NCI-H2227 (cell line): ENCODE data around the gene IL23A.

Experiments
- DNase-seq: peaks from one replicate; lab custom pipeline; 2025; ENCODE audit not compliant: unreplicated experiment; lab: John Stamatoyannopoulos, UW

IL23A gene

GRCh38 chr12:56359851-56360767, 21.4 kb downstream of the IL23A start, which contains the start of gene STAT2:
Gene STAT2 (minus strand): TSS chr12:56360107. CDS start chr12:56356571, 3,536 bp downstream.
- DNase-seq = peak; percentile 98

DNA sequence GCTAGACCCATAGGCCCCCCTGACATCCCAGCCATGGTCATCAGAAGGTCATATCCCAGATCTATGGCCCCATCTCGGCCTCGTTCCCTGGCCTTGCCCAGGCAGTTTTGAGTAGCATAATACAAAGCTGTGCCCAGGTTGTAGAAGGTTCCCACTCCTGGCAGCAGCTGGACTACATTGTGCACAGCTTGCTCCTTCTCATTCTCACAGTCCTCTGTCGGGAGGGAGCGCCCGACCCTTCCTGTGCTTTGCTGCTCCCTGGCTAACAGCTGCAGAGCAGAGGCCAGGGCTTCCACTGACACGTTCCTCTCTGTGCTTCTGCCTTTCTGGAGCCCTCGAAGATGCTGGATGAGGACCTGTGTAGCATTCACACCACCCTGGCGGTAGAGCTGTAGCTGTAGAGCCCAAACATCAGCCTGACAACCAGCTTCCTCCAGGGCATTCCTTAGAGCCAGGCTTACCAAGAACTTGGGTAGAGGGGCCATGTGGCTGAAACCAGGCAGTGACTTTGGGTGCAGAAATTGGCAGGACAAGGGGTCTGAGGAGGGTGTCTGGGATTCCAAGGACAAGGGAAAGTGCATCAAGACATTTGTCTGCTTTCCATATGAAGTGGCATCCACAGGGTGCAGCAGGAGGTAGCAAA, 22.9 kb downstream of the IL23A start:
- DNase-seq = no peak

- no peak for DNase-seq
Observed at GRCh38 chr12:56362130-56363059, 23.7 kb downstream of the IL23A start, which contains the start of gene APOF. Gene APOF (minus strand): TSS chr12:56362857. CDS start chr12:56362745, 112 bp downstream.

- DNase-seq = no peak
Observed at GRCh38 chr12:56366948-56367347, 28.3 kb downstream of the IL23A start.

- DNase-seq = no peak
Observed at GRCh38 chr12:56373515-56373914, 34.8 kb downstream of the IL23A start.

DNA sequence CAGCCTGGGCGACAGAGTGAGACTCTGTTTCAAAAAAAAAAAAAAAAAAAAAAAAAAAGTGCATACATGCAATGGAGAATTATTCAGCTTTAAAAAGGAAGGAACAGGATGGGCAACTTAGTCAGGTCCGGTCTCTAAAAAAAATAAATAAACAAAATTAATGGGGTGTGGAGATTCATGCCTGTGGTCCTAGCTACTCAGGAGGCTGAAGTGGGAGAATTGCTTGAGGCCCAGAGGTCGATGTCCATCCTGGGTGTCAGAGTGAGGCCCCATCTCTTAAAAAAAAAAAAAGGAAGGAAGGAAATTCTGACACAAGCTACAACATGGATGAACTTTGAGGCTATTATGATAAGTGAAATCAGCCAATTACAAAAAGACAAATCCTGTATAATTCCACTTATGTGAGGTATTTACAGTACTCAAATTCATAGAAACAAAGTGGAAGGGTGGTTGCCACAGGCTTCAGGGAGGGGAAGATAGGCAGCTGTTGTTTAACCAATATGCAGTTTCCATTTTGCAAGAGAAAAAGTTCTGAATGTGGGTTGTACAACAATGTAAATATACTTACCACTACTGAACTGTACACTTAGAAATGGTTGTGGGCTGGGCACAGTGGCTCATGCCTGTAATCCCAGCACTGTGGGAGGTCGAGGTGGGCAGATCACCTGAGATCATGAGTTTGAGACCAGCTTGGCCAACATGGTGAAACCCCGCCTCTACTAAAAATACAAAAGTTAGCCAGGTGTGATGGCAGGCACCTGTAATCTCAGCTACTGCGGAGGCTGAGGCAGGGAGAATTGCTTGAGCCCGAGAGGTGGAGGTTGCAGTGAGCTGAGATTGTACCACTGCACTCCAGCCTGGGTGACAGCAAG, 36.3 kb downstream of the IL23A start:
- DNase-seq = no peak

GRCh38 chr12:56375598-56376434, 37.1 kb downstream of the IL23A start:
- no peak for DNase-seq

DNA sequence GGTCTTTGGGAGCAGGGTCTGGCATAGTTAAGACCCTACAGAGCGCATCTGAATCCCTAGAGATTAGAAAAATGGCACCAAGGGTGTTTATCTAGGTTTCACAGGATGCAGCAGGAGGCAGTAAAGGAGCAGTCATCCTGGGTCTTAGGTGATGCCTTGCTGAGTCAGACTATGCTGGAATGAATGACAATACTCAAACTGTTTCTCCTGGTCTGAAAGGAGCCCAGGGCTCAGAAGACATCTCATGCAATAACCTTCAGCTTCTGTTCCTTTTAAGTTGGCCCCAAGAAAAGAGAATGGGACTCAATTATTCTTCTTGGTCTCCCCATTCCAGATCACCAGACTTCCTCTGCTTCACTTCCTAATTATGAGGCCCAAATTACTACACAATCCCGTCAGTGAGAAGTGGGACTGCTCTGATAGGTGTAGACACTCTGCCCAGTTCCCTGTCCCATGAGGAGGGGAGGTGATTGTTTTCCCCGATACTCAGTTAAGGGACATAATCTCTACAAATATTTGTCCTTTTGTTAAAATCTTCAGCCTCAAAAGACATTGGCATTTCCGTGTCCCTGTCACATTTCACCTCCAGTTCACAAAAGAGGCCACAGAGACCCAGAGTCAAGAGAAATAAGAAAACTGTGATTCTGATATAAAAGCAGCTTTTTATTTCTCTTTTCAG, 38.8 kb downstream of the IL23A start:
- no peak for DNase-seq

DNA sequence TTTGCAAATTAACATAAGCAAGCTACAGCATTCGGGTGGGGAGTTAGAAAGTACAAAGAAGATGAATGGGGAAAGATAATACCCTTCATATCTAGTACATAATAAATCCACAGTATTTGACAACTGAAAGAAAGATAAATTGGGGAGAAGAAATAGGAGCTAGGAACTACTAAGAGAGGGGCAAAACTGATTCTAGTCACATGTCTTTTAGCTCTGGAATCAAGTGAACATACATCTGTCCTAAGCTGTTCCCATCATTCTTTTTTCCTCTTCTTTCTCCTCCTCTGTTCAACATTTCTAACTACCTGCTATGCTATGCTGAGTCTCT, 39.3 kb downstream of the IL23A start:
- no peak for DNase-seq

GRCh38 chr12:56382611-56383010, 43.9 kb downstream of the IL23A start:
- no peak for DNase-seq

GRCh38 chr12:56385873-56386272, 47.2 kb downstream of the IL23A start:
- DNase-seq = peak; percentile 5

DNA sequence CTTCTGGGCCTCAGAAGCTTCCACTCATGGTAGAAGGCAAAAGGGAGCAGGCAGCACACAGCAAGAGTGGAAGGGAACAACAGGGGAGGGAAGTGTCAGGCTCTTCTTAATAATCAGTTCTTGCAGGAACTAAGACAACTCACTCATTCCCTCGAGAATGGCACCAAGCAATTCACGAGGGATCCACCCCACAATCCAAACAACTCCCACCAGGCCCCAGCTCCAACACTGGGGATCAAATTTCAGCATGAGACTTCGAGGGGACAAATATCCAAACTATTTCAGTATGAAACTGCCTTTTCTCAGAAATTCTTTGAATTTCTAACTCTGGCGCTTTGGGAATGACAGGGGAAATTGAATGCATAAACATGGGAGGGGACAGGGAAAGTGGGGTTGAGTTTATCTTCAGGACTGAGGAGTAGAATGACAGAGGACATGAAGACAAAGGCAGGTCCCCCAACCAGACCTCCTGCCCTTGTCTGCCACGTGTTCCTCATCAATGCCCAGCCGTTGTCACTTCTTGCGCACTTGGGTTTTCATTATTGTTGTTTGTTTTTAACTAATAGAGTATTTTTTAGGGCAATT, 48.6 kb downstream of the IL23A start:
- no peak for DNase-seq

DNA sequence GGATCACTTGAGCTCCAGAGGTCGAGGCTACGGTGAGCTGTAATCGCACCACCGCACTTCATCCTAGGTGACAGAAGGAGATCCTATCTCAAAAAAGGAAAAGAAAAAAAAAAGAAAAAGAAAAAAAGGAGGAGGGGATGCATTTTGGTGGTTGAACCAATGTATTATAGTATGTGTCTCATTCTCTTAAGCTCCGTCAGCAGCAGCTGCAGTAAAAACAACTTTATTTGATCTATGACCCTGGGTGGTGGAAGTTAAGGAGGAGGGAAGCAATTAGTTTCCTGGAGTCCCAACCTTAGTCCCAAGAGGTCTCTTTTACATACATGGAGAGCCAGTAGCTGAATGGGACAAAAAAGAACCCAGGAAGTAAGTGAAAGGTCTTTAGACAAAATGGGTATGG, 50.7 kb downstream of the IL23A start:
- DNase-seq = no peak
